Endodermal cell (in vitro differentiated cells): Measurements from ENCODE around the gene RARG. TPM values are rescaled to one million over a fixed set of nuclear protein-coding genes. Genes with fewer than 3 reads are reported as not detected.
A peak's percentile ranks its signal among the peaks of the same experiment; 100 is the strongest.

Experiments used
- DNase-seq: peaks from one replicate; pipeline ENCODE4 v3.0.0-alpha.2; 2017
- H3K27ac ChIP-seq: 2 replicates; pipeline ENCODE4 v1.5.1; 2013; ENCODE audit warnings: mild to moderate bottlenecking, low read depth, low read length, moderate library complexity
- H3K27me3 ChIP-seq: 2 replicates; pipeline ENCODE4 v1.6.1; 2013; ENCODE audit warnings: mild to moderate bottlenecking, low read length, moderate library complexity; ENCODE audit not compliant: insufficient read depth, control insufficient read depth, poor library complexity, severe bottlenecking
- H3K36me3 ChIP-seq: 2 replicates; pipeline ENCODE4 v1.7.0; 2013; ENCODE audit warnings: mild to moderate bottlenecking, low read length, moderate library complexity; ENCODE audit not compliant: control insufficient read depth, insufficient read depth
- H3K4me1 ChIP-seq: one replicate; pipeline ENCODE4 v1.7.0; 2013; ENCODE audit warnings: low read length; ENCODE audit not compliant: control insufficient read depth, insufficient read depth
- H3K4me3 ChIP-seq: 2 replicates; pipeline ENCODE4 v1.5.1; 2013; ENCODE audit warnings: mild to moderate bottlenecking, low read length, moderate library complexity
- H3K9ac ChIP-seq: 2 replicates; pipeline ENCODE4 v1.6.1; 2013; ENCODE audit warnings: mild to moderate bottlenecking, low read length, moderate library complexity; ENCODE audit not compliant: poor library complexity, severe bottlenecking; ENCODE audit errors: extremely low read depth
- H3K9me3 ChIP-seq: 2 replicates; pipeline ENCODE4 v1.6.1; 2013; ENCODE audit warnings: mild to moderate bottlenecking, low read length, moderate library complexity; ENCODE audit not compliant: control insufficient read depth
- H3K27ac Mint-ChIP-seq: 2 replicates; pipeline ENCODE4 v1.8.0; 2020; ENCODE audit warnings: mixed read lengths
- H3K27me3 Mint-ChIP-seq: 2 replicates; pipeline ENCODE4 v1.8.0; 2021; ENCODE audit warnings: mild to moderate bottlenecking, mixed read lengths; ENCODE audit not compliant: insufficient read depth
- H3K36me3 Mint-ChIP-seq: 2 replicates; pipeline ENCODE4 v1.8.0; 2020; ENCODE audit warnings: low read depth, mixed read lengths
- H3K4me1 Mint-ChIP-seq: 2 replicates; pipeline ENCODE4 v1.8.0; 2020; ENCODE audit warnings: mixed read lengths
- H3K4me3 Mint-ChIP-seq: 2 replicates; pipeline ENCODE4 v1.8.0; 2020; ENCODE audit warnings: mild to moderate bottlenecking, moderate library complexity, mixed read lengths
- H3K9me3 Mint-ChIP-seq: 2 replicates; pipeline ENCODE4 v1.8.0; 2020; ENCODE audit warnings: mild to moderate bottlenecking, mixed read lengths
- WGBS, 2 experiments: methylation state at CpG; one replicate each; pipeline versions ENCODE4 v1.1.5 to v1.1.7; 2013; ENCODE audit warnings: missing lambda C conversion rate in 2 of 2, mixed read lengths in 1 of 2; ENCODE audit not compliant: insufficient coverage in 1 of 2, insufficient read length in 1 of 2; 5-methylcytosine and 5-hydroxymethylcytosine counted together
- total RNA-seq, 2 donors: library from RNA; stranded (reverse); fragmentation: NEBNext Ultra II Directional in 1 of 2; extraction: Animal tissue kit (Norgen Biotek cat#: 25700) in 1 of 2; gene quantifications; 2 replicates in 1 of 2; 3 replicates in 1 of 2; pipeline ENCODE4 v1.2.1, GENCODE V29; 2021
- TF ChIP-seq, protein P1 (sequence below): fragments of 200-600 bp; sonication (generic); conservative IDR thresholded peaks from 2 replicates; pipeline ENCODE4 v1.5.0; 2021; ENCODE audit warnings: antibody characterized with exemption, mild to moderate bottlenecking

RARG gene
- total RNA-seq, 2 donors from 2014 or later, result 19.5 to 26.8 TPM

DNA sequence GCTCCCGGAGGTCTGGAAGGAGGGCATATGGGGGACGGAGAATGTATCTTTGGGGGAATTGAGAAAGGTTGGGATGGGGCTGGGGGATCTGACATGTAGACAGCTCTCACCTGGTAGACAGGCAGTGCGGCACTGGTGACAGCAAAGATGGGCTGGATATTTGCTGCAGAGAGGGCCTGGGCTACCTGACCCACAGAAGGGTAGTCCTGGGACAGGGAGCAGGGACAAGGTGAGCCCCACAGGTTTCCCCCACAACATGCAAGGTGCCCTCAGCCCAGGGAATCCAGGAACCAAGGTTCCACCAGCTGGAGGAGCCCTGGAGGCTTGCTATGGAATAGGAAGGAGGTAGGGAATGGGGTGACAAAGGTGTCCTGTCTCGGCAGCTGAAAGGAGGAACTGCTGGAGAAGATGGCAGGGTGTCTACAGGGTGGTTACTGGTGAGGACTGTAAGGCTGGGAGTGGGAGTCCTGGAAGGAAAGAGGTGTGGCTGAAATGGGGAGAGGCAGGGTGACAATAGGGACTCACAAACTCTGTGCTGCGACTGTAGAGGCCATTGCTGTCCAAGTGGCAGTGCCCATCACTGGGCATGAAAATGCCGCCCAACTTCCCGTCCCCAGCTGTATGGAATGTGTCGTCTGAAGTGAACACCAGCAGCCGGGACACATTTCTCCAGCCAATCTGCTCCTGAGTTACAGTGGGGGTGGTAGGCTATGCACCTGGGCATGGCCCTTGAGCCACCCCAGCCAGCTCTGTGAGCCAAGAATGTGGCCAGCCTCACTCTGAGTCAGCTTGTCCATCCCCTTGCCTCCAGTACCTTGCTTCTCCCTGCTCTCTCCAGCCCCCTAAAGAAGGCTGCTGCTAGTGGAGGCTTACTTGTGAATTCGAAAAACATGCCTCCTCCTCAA lies 36.2 kb downstream of the RARG start:
- no peak overlapping the region for H3K27ac ChIP-seq
- no peaks in the 10 kb centered on the region for H3K9me3 ChIP-seq
- H3K9me3 Mint-ChIP-seq, result no peaks in the 10 kb centered on the region
- DNase-seq, result peak; percentile 55
- peaks cover 77% of the 10 kb centered on the region for H3K27me3 Mint-ChIP-seq
- H3K36me3 ChIP-seq, result peaks cover 4% of the 10 kb centered on the region
- WGBS, 2 experiments, result 88 to 96% methylated on average over 8 to 10 of the region's 10 CpGs
- H3K4me3 Mint-ChIP-seq, result no peak overlapping the region
- no peak overlapping the region for H3K4me3 ChIP-seq
- no peak overlapping the region for H3K27ac Mint-ChIP-seq
- no peaks in the 10 kb centered on the region for H3K4me1 ChIP-seq
- peaks cover 6% of the 10 kb centered on the region for H3K36me3 Mint-ChIP-seq
- peaks cover 38% of the 10 kb centered on the region for H3K27me3 ChIP-seq
- H3K9ac ChIP-seq, result no peak overlapping the region
- TF ChIP-seq, protein P1, sequence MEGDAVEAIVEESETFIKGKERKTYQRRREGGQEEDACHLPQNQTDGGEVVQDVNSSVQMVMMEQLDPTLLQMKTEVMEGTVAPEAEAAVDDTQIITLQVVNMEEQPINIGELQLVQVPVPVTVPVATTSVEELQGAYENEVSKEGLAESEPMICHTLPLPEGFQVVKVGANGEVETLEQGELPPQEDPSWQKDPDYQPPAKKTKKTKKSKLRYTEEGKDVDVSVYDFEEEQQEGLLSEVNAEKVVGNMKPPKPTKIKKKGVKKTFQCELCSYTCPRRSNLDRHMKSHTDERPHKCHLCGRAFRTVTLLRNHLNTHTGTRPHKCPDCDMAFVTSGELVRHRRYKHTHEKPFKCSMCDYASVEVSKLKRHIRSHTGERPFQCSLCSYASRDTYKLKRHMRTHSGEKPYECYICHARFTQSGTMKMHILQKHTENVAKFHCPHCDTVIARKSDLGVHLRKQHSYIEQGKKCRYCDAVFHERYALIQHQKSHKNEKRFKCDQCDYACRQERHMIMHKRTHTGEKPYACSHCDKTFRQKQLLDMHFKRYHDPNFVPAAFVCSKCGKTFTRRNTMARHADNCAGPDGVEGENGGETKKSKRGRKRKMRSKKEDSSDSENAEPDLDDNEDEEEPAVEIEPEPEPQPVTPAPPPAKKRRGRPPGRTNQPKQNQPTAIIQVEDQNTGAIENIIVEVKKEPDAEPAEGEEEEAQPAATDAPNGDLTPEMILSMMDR, result no peak
- no peaks in the 10 kb centered on the region for H3K4me1 Mint-ChIP-seq

DNA sequence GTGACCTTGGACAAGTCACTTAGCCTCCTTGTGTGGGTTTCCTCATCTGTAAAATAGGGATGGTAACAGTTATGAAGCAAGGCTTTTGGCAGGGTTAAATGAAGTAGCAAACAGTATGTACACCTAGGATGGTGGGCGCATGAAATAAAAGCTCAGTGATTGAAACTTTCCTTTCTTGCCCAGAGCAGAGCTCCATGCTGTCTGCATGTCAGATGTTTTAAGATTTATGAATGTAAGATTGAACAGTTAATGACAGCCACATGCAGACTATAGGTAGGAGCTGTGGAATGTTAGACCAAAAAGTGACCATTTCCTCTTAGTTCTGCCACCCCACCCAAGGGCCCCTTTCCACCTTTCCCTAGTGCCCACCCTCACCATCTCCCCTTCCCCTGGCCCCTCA lies 37.0 kb downstream of the RARG start:
- no peaks in the 10 kb centered on the region for H3K9me3 Mint-ChIP-seq
- Histone ChIP-seq H3K27ac (no peak overlapping the region), H3K4me3 (no peak overlapping the region), H3K4me1 (no peaks in the 10 kb centered on the region), H3K9ac (no peak overlapping the region), H3K27me3 (peaks cover 38% of the 10 kb centered on the region), H3K9me3 (no peaks in the 10 kb centered on the region), H3K36me3 (peaks cover 6% of the 10 kb centered on the region)
- H3K27ac Mint-ChIP-seq, result no peak overlapping the region
- H3K4me1 Mint-ChIP-seq, result peaks cover 2% of the 10 kb centered on the region
- H3K27me3 Mint-ChIP-seq, result peaks cover 70% of the 10 kb centered on the region
- no peak for DNase-seq
- 90 to 94% methylated on average over 1 of the region's 1 CpG for WGBS, 2 experiments
- H3K36me3 Mint-ChIP-seq, result peaks cover 7% of the 10 kb centered on the region
- TF ChIP-seq, protein P1, result no peak
- no peak overlapping the region for H3K4me3 Mint-ChIP-seq

DNA sequence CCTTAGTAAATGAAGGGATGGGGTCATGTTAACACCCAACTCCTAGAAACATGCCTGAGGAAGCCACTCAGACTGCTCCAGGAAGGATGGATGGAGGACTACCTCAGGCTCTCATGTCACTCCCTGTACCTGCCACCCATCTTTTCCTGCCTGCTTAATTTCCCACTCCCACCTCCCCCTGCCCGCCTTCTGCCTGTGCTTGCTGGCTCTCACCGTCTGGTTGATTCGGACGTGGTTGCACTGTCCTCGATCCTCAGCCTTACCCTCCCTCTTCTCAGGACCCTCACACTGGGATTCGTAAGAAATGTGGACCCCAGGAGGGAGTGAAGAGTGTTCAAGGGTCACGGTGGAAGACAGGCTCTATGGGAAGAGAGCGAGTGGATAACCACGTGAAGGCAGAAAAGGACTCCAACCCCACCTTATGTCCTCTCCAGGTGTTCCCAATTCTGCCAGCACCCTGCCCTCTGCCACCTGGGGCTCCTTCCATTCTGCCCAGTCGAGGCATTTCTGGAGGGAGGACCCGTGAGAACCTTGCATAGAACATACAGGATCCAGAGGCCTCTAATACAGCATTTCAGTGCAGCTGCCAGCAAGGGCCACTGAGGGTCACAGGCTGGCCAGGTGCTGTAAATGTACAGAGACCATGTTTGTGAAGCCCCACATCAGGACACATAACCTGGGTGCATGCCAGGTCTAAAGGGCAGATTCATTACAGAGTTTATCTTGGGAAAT lies 37.9 kb downstream of the RARG start:
- H3K27ac ChIP-seq, result no peak overlapping the region
- peaks cover 38% of the 10 kb centered on the region for H3K27me3 ChIP-seq
- DNase-seq, result no peak
- Mint-ChIP-seq H3K9me3 (no peaks in the 10 kb centered on the region), H3K36me3 (peaks cover 7% of the 10 kb centered on the region), H3K4me1 (peaks cover 3% of the 10 kb centered on the region), H3K27me3 (peaks cover 64% of the 10 kb centered on the region), H3K27ac (no peak overlapping the region), H3K4me3 (no peak overlapping the region)
- H3K4me1 ChIP-seq, result no peaks in the 10 kb centered on the region
- no peak overlapping the region for H3K9ac ChIP-seq
- H3K9me3 ChIP-seq, result no peaks in the 10 kb centered on the region
- TF ChIP-seq, protein P1, result no peak
- peaks cover 6% of the 10 kb centered on the region for H3K36me3 ChIP-seq
- no peak overlapping the region for H3K4me3 ChIP-seq
- WGBS, 2 experiments, result 80 to 85% methylated on average over 8 to 11 of the region's 11 CpGs
